Kidney (tissue), 14 donors: ENCODE results near the gene OR51A7. TPM values are rescaled to one million over a fixed set of nuclear protein-coding genes. Genes with fewer than 3 reads are reported as not detected.
A peak's percentile ranks its signal among the peaks of the same experiment; 100 is the strongest.

Experiments used
- DNase-seq, 5 donors: peaks; one replicate each; pipeline ENCODE4 v3.0.0-alpha.2; 2013 to 2020
- FAIRE-seq: peaks from 2 replicates; lab custom pipeline; 2012; peaks lifted over from hg19 to GRCh38; lab: Jason Lieb, UNC
- H3K27ac ChIP-seq, 2 donors: one replicate each; pipeline ENCODE4 v1.7.0; 2013; ENCODE audit warnings: low read depth in 2 of 2, low read length in 2 of 2, inconsistent platforms in 1 of 2
- H3K27me3 ChIP-seq: one replicate; pipeline ENCODE4 v1.7.1; 2013; ENCODE audit warnings: low read length, inconsistent platforms; ENCODE audit not compliant: control insufficient read depth, insufficient read depth
- H3K36me3 ChIP-seq, 3 donors: one replicate each; pipeline versions ENCODE4 v1.7.0 to v1.7.1; 2013; ENCODE audit warnings: low read length in 3 of 3, control low read depth in 1 of 3, inconsistent platforms in 1 of 3; ENCODE audit not compliant: insufficient read depth in 3 of 3, control insufficient read depth in 2 of 3
- H3K4me1 ChIP-seq, 3 donors: one replicate each; pipeline versions ENCODE4 v1.7.0 to v1.7.1; 2013; ENCODE audit warnings: low read length in 3 of 3, inconsistent platforms in 1 of 3, low read depth in 1 of 3; ENCODE audit not compliant: control insufficient read depth in 2 of 3, insufficient read depth in 2 of 3
- H3K4me3 ChIP-seq, 3 donors: one replicate each; pipeline versions ENCODE4 v1.7.0 to v1.8.1; 2013; ENCODE audit warnings: low read length in 3 of 3, control low read depth in 1 of 3, inconsistent platforms in 1 of 3
- H3K9ac ChIP-seq, 3 donors: one replicate each; pipeline versions ENCODE4 v1.7.0 to v1.7.1; 2013; ENCODE audit warnings: low read length in 3 of 3, control low read depth in 1 of 3, inconsistent platforms in 1 of 3
- H3K9me3 ChIP-seq, 3 donors: one replicate each; pipeline versions ENCODE4 v1.7.0 to v1.7.1; 2013; ENCODE audit warnings: low read length in 3 of 3, control low read depth in 1 of 3, inconsistent platforms in 1 of 3; ENCODE audit not compliant: control insufficient read depth in 2 of 3, insufficient read depth in 1 of 3
- intact Hi-C: fragments of 100-400 bp; cut with DNase I; formaldehyde crosslinking; loops from one replicate; pipeline ENCODE4 v1.11.1; 2022
- polyA plus RNA-seq: library from polyadenylated mRNA; stranded (reverse); fragments of 350-450 nt; fragmentation: Illumina TruSeq; extraction: RNeasy Lipid Tissue Mini Kit (QIAGEN cat#74804); gene quantifications from one replicate; pipeline ENCODE4 v1.2.3, GENCODE V29; 2014; ENCODE audit warnings: low read depth, low replicate concordance; ENCODE audit not compliant: insufficient read depth
- total RNA-seq: library from RNA; stranded (reverse); fragmentation: NEBNext Ultra II Directional; extraction: Animal tissue kit (Norgen Biotek cat#: 25700); gene quantifications from one replicate; pipeline ENCODE4 v1.2.1, GENCODE V29; 2021
- TF ChIP-seq, protein P1 (sequence below): IDR thresholded peaks from 3 replicates; pipeline ENCODE4 v1.5.1; 2012; ENCODE audit warnings: mild to moderate bottlenecking, moderate library complexity, borderline replicate concordance; ENCODE audit not compliant: insufficient read depth; ENCODE audit errors: extremely low read depth
- donor health status: control.
- donor health status: control.
- donor health status: control.
- donor health status: control.
- donor health status: control.
- donor health status: DM: yes; HTN: yes; CAD: no.
- donor health status: Normal renal cell carcinoma (clear cell type).

OR51A7 gene
- total and polyA plus RNA-seq, 2 donors from 2014 or later: not detected

DNA sequence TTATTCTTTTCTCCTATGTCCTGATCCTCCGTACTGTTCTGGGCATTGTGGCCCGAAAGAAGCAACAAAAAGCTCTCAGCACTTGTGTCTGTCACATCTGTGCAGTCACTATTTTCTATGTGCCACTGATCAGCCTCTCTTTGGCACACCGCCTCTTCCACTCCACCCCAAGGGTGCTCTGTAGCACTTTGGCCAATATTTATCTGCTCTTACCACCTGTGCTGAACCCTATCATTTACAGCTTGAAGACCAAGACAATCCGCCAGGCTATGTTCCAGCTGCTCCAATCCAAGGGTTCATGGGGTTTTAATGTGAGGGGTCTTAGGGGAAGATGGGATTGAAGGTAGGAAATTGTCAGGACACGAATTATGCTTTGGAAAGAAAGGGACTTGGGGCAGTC, 21.0 kb upstream of the OR51A7 start:
- FAIRE-seq (no peak), DNase-seq (no peak)
- no peak overlapping the region for H3K27ac ChIP-seq
- no peak overlapping the region for H3K4me3 ChIP-seq
- no peaks in the 10 kb centered on the region for H3K9me3 ChIP-seq
- H3K4me1 ChIP-seq: no peaks in the 10 kb centered on the region
- TF ChIP-seq, protein P1, sequence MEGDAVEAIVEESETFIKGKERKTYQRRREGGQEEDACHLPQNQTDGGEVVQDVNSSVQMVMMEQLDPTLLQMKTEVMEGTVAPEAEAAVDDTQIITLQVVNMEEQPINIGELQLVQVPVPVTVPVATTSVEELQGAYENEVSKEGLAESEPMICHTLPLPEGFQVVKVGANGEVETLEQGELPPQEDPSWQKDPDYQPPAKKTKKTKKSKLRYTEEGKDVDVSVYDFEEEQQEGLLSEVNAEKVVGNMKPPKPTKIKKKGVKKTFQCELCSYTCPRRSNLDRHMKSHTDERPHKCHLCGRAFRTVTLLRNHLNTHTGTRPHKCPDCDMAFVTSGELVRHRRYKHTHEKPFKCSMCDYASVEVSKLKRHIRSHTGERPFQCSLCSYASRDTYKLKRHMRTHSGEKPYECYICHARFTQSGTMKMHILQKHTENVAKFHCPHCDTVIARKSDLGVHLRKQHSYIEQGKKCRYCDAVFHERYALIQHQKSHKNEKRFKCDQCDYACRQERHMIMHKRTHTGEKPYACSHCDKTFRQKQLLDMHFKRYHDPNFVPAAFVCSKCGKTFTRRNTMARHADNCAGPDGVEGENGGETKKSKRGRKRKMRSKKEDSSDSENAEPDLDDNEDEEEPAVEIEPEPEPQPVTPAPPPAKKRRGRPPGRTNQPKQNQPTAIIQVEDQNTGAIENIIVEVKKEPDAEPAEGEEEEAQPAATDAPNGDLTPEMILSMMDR: no peak
- H3K9ac ChIP-seq: no peak overlapping the region
- no peaks in the 10 kb centered on the region for H3K36me3 ChIP-seq
- intact Hi-C loops: no loop called here
- H3K27me3 ChIP-seq: no peaks in the 10 kb centered on the region

DNA sequence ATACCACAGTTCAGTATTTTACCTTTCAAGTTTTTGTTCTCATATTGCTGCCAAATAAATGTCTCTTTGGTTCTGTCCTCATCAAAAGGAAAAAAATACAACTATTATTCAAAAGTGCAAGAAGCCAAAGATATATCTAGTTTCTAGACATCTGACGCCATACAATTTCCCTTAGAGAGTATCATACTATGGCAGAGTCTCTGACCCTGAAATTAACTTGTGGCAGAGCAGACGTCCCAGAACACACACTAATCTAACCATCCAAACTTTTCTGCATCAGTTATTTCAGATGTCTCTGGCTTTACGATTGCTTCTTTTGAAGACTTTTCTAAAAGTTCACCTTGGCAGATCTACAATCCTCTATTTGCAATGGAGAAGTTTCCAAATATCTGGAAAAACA, 19.2 kb upstream of the OR51A7 start:
- Histone ChIP-seq H3K36me3 (no peaks in the 10 kb centered on the region), H3K4me1 (no peaks in the 10 kb centered on the region), H3K4me3 (no peak overlapping the region), H3K9ac (no peak overlapping the region), H3K27ac (no peak overlapping the region), H3K27me3 (no peaks in the 10 kb centered on the region), H3K9me3 (no peaks in the 10 kb centered on the region)
- DNase-seq (peak in 1 of 5 donors; percentile 7), FAIRE-seq (no peak)
- TF ChIP-seq, protein P1: no peak
- intact Hi-C loops: no loop called here

DNA sequence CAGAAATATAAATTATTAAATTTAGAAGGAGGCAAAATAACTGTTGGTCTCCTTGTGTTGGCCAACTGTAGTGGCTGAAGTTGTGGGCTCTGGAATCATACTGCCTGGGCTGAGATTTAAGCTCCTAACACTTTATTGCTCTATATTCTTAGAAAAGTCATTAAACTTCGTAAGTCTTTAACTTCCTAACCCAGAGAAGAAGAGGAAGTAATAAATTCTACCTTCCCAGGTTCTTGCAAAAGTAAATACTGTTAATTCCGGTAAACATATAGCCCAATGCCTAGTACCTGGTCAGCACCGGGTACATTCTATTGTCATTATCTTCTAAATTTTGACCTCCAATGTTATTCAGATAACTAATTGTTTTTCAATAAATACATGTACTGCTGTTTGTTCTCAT, 17.4 kb upstream of the OR51A7 start:
- H3K36me3 ChIP-seq: no peaks in the 10 kb centered on the region
- intact Hi-C loops: no loop called here
- H3K27ac ChIP-seq: no peak overlapping the region
- no peak overlapping the region for H3K9ac ChIP-seq
- FAIRE-seq: no peak
- peak in 1 of 5 donors; percentile 23 for DNase-seq
- no peaks in the 10 kb centered on the region for H3K4me1 ChIP-seq
- H3K9me3 ChIP-seq: no peaks in the 10 kb centered on the region
- no peaks in the 10 kb centered on the region for H3K27me3 ChIP-seq
- TF ChIP-seq, protein P1: no peak
- H3K4me3 ChIP-seq: no peak overlapping the region

DNA sequence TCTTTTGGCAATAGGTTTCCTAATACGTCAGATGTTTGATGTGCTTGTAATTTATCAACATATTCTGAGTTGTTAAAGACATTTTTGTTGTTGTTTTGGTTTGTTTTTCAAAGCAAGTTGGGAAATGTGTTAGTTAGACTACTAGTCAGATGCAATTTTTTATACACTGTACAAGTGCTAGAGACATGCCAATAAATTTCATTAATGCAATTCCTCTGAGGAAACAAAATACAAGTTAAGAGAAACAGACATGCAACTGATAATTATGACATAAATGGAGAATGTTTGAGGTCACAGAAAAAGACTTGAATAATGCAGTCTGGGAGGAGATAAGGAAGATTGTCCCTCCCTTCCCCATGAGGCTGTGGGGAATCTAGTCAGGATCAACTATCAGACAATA, 16.0 kb upstream of the OR51A7 start:
- H3K9ac ChIP-seq: no peak overlapping the region
- TF ChIP-seq, protein P1: no peak
- no peaks in the 10 kb centered on the region for H3K4me1 ChIP-seq
- FAIRE-seq (no peak), DNase-seq (no peak)
- no peak overlapping the region for H3K27ac ChIP-seq
- intact Hi-C loops: no loop called here
- no peaks in the 10 kb centered on the region for H3K9me3 ChIP-seq
- no peak overlapping the region for H3K4me3 ChIP-seq
- H3K27me3 ChIP-seq: no peaks in the 10 kb centered on the region
- H3K36me3 ChIP-seq: no peaks in the 10 kb centered on the region
